Retinal pigment epithelial cell (primary cell): ENCODE results near the gene RGS6.

Experiments used
- DNase-seq: peaks from one replicate; pipeline ENCODE4 v3.0.0-alpha.2; 2010; ENCODE audit warnings: low read depth
- H3K4me3 ChIP-seq: 2 replicates; pipeline ENCODE4 v1.5.1; 2011; ENCODE audit warnings: mild to moderate bottlenecking, low read length, control low read depth, moderate library complexity
- CTCF ChIP-seq: conservative IDR thresholded peaks from 2 replicates; pipeline ENCODE4 v1.5.1; 2011; ENCODE audit warnings: low read depth, low read length, control low read depth, inconsistent platforms

RGS6 gene

DNA sequence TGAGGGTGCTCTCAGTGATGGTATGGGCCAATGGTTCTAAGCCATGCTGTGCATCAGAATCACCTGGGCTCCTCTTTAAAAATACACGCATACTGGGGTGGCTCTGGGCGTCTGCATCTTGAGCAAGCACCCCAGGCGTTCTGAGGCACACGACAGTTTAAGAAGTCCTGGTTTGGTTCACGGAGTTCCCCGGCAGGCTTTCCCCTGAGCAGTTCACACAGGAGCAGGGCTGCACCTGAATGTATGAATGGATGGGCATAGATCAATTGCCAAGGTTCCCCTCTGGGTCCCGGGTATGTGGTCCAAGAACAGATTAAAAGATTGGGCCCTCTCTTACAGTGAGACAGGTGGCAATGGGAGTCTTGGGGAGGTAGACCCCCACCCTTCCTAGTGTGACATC lies 566.4 kb downstream of the RGS6 start:
- H3K4me3 ChIP-seq, result no peak overlapping the region
- no peak for TF ChIP-seq CTCF
- DNase-seq, result no peak

GRCh38 chr14:72499746-72500145 lies 567.5 kb downstream of the RGS6 start:
- H3K4me3 ChIP-seq, result no peak overlapping the region
- no peak for DNase-seq
- no peak for TF ChIP-seq CTCF

DNA sequence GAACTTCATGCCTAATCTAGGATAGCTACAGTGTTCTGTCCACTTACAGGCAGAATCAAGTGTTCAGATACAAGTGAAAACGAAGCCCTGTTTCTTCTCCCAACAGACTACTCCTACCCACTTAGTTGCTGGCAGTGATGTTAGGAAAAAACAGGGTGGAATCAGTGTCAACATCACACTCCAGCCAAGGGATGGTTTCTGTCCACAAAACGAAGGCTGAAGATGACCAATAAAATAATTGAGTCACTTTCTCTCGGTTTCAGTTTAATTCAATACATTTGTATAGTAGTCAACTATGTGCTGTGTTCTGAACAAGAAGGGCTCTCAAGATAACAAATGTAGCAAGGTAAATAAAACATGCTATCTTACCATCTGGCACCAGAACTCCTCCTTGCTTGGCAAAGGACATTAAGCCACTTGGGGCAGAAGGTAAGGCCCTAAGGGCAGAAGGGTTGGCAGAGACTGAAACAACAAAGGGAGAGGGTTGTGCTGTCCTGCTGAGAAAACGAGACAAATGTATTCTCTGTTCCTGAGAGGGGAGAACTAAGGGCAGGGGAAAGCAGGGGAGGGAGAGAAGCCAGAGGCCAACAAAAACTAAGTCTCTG lies 568.1 kb downstream of the RGS6 start:
- no peak overlapping the region for H3K4me3 ChIP-seq
- TF ChIP-seq CTCF, result no peak
- DNase-seq, result no peak

DNA sequence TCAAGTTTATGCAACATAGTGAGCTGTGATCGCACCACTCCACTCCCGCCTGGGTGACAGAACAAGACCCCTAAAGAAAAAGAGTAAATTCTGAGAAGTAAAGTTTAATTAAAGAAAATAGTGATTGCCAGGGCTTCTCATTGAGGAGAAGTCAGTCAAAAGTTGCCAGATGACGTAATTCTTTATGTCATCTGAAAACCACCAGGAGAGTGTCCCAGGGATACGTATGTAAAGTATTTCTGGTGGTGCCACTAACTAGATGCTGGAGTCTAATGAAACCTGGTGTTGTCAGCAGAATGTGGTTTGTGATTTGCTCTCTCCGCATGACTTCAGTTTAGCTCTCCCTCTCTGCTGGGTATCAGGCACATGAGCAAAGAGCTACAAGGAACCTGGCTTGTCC lies 569.2 kb downstream of the RGS6 start:
- H3K4me3 ChIP-seq, result no peak overlapping the region
- no peak for TF ChIP-seq CTCF
- no peak for DNase-seq

- DNase-seq, result no peak
- no peak for TF ChIP-seq CTCF
- no peak overlapping the region for H3K4me3 ChIP-seq
These were observed 571.0 kb downstream of the RGS6 start for GRCh38 chr14:72503271-72503670.

GRCh38 chr14:72503696-72504368 lies 571.6 kb downstream of the RGS6 start:
- TF ChIP-seq CTCF, result no peak
- no peak overlapping the region for H3K4me3 ChIP-seq
- no peak for DNase-seq

GRCh38 chr14:72510566-72510965 lies 578.3 kb downstream of the RGS6 start:
- no peak overlapping the region for H3K4me3 ChIP-seq
- no peak for DNase-seq
- TF ChIP-seq CTCF, result no peak
